Activated CD4-positive, alpha-beta T cell treated with anti-CD3 and anti-CD28 coated beads, Interleukin-2, amount 10 ng/mL, durations not matched to agents 24 days and 14 days (primary cell): ENCODE results near the gene PAQR4. TPM values are rescaled to one million over a fixed set of nuclear protein-coding genes. Genes with fewer than 3 reads are reported as not detected.
"Not testable (repeated sequence)": the region's sequence is repeated elsewhere in the genome, so short reads cannot be mapped to it uniquely, and the experiment has no call there.

Experiments used
- DNase-seq: peaks from one replicate; pipeline ENCODE4 v3.0.0; 2022
- H3K27ac Mint-ChIP-seq: one replicate; pipeline ENCODE4 v1.8.0; 2022; ENCODE audit warnings: mild to moderate bottlenecking, mixed read lengths
- H3K27me3 Mint-ChIP-seq: one replicate; pipeline ENCODE4 v1.8.0; 2022; ENCODE audit warnings: mixed read lengths
- H3K36me3 Mint-ChIP-seq: one replicate; pipeline ENCODE4 v1.8.0; 2022; ENCODE audit warnings: low read depth, mild to moderate bottlenecking, mixed read lengths
- H3K4me1 Mint-ChIP-seq: one replicate; pipeline ENCODE4 v1.8.0; 2021; ENCODE audit warnings: mixed read lengths
- H3K4me3 Mint-ChIP-seq: one replicate; pipeline ENCODE4 v1.8.0; 2022; ENCODE audit warnings: mild to moderate bottlenecking, moderate library complexity, mixed read lengths
- H3K9me3 Mint-ChIP-seq: one replicate; pipeline ENCODE4 v1.8.0; 2021; ENCODE audit warnings: mixed read lengths
- intact Hi-C: fragments of 100-400 bp; cut with micrococcal nuclease; formaldehyde crosslinking; loops from one replicate; pipeline ENCODE4 v1.15.1; 2023
- total RNA-seq: library from RNA; stranded (reverse); gene quantifications from 2 replicates; pipeline ENCODE4 v1.2.3, GENCODE V29; 2022

Gene PAQR4
- total RNA-seq = 41.0 and 43.3 TPM in 2 replicates

GRCh38 chr16:2968738-2969544, at the start of gene PAQR4:
Gene PAQR4 (plus strand): TSS chr16:2969348. CDS start chr16:2969675, 327 bp downstream.
- Mint-ChIP-seq H3K27me3 (peaks cover 18% of the 10 kb centered on the region), H3K36me3 (peaks cover 17% of the 10 kb centered on the region), H3K4me1 (peaks cover 23% of the 10 kb centered on the region), H3K27ac (peak within 1 kb of the TSS; percentile 76), H3K4me3 (peak within 1 kb of the TSS; percentile 84), H3K9me3 (no peaks in the 10 kb centered on the region)
- peak; percentile 97 for DNase-seq
- intact Hi-C loops = no loop called here

- intact Hi-C loops = loop anchor here (1.0 kb wide), 2 partner anchors 15 to 44 kb away; no protein-coding TSS in a partner anchor
- Mint-ChIP-seq H3K9me3 (no peaks in the 10 kb centered on the region), H3K27ac (peak overlapping the region; percentile 38), H3K4me1 (peaks cover 8% of the 10 kb centered on the region), H3K27me3 (no peaks in the 10 kb centered on the region), H3K36me3 (peaks cover 16% of the 10 kb centered on the region), H3K4me3 (no peak overlapping the region)
- DNase-seq = peak; percentile 91
These were observed 49.5 kb upstream of the PAQR4 start for GRCh38 chr16:2919511-2920255.

GRCh38 chr16:2923481-2923880, 45.7 kb upstream of the PAQR4 start:
- Mint-ChIP-seq H3K27me3 (no peaks in the 10 kb centered on the region), H3K27ac (no peak overlapping the region), H3K4me1 (peaks cover 22% of the 10 kb centered on the region), H3K9me3 (no peaks in the 10 kb centered on the region), H3K4me3 (no peak overlapping the region), H3K36me3 (peaks cover 10% of the 10 kb centered on the region)
- DNase-seq = no peak
- intact Hi-C loops = no loop called here

GRCh38 chr16:2924901-2925755, 44.0 kb upstream of the PAQR4 start:
- H3K9me3 Mint-ChIP-seq = no peaks in the 10 kb centered on the region
- H3K27ac Mint-ChIP-seq = no peak overlapping the region
- no peak overlapping the region for H3K4me3 Mint-ChIP-seq
- H3K27me3 Mint-ChIP-seq = no peaks in the 10 kb centered on the region
- intact Hi-C loops = no loop called here
- peaks cover 8% of the 10 kb centered on the region for H3K36me3 Mint-ChIP-seq
- H3K4me1 Mint-ChIP-seq = peaks cover 16% of the 10 kb centered on the region
- DNase-seq = no peak

GRCh38 chr16:2925951-2926649, 43.0 kb upstream of the PAQR4 start:
- Mint-ChIP-seq H3K4me3 (no peak overlapping the region), H3K27me3 (no peaks in the 10 kb centered on the region), H3K4me1 (peaks cover 16% of the 10 kb centered on the region), H3K36me3 (peaks cover 8% of the 10 kb centered on the region), H3K27ac (no peak overlapping the region), H3K9me3 (no peaks in the 10 kb centered on the region)
- DNase-seq = no peak
- intact Hi-C loops = loop anchor here (2.0 kb wide), 2 partner anchors 15 to 51 kb away; partner anchors contain the start of gene FLYWCH1

GRCh38 chr16:2926650-2926999, 42.5 kb upstream of the PAQR4 start:
- H3K4me1 Mint-ChIP-seq = peaks cover 16% of the 10 kb centered on the region
- DNase-seq = no peak
- intact Hi-C loops = loop anchor here (2.0 kb wide), 2 partner anchors 16 to 52 kb away; partner anchors contain the start of gene FLYWCH1
- H3K27ac Mint-ChIP-seq = no peak overlapping the region
- peaks cover 8% of the 10 kb centered on the region for H3K36me3 Mint-ChIP-seq
- H3K9me3 Mint-ChIP-seq = no peaks in the 10 kb centered on the region
- H3K4me3 Mint-ChIP-seq = no peak overlapping the region
- no peaks in the 10 kb centered on the region for H3K27me3 Mint-ChIP-seq

GRCh38 chr16:2927010-2927646, 42.0 kb upstream of the PAQR4 start:
- peaks cover 4% of the 10 kb centered on the region for H3K36me3 Mint-ChIP-seq
- no peaks in the 10 kb centered on the region for H3K9me3 Mint-ChIP-seq
- no peaks in the 10 kb centered on the region for H3K27me3 Mint-ChIP-seq
- H3K27ac Mint-ChIP-seq = no peak overlapping the region
- peaks cover 16% of the 10 kb centered on the region for H3K4me1 Mint-ChIP-seq
- H3K4me3 Mint-ChIP-seq = no peak overlapping the region
- peak; percentile 97 for DNase-seq
- intact Hi-C loops = loop anchor here (2.0 kb wide), 2 partner anchors 16 to 52 kb away; partner anchors contain the start of gene FLYWCH1

GRCh38 chr16:2928151-2928550, 41.0 kb upstream of the PAQR4 start:
- H3K9me3 Mint-ChIP-seq, H3K4me3 Mint-ChIP-seq, H3K36me3 Mint-ChIP-seq, DNase-seq, intact Hi-C loops, H3K27ac Mint-ChIP-seq, H3K27me3 Mint-ChIP-seq: not testable (repeated sequence)
- peaks cover 16% of the 10 kb centered on the region for H3K4me1 Mint-ChIP-seq

- Mint-ChIP-seq H3K27me3 (no peaks in the 10 kb centered on the region), H3K4me1 (peaks cover 16% of the 10 kb centered on the region), H3K4me3 (no peak overlapping the region), H3K27ac (no peak overlapping the region), H3K9me3 (no peaks in the 10 kb centered on the region), H3K36me3 (peaks cover 2% of the 10 kb centered on the region)
- intact Hi-C loops = no loop called here
- DNase-seq = no peak
These were observed 40.4 kb upstream of the PAQR4 start for GRCh38 chr16:2928796-2929195.

GRCh38 chr16:2929693-2930092, 39.5 kb upstream of the PAQR4 start:
- H3K36me3 Mint-ChIP-seq = peaks cover 10% of the 10 kb centered on the region
- no peaks in the 10 kb centered on the region for H3K27me3 Mint-ChIP-seq
- no peak overlapping the region for H3K27ac Mint-ChIP-seq
- no peaks in the 10 kb centered on the region for H3K9me3 Mint-ChIP-seq
- intact Hi-C loops = no loop called here
- H3K4me1 Mint-ChIP-seq = peaks cover 19% of the 10 kb centered on the region
- H3K4me3 Mint-ChIP-seq = no peak overlapping the region
- DNase-seq = no peak

- H3K4me1 Mint-ChIP-seq = peaks cover 20% of the 10 kb centered on the region
These were observed 38.9 kb upstream of the PAQR4 start for GRCh38 chr16:2930236-2930635.

GRCh38 chr16:2931231-2931914, 37.8 kb upstream of the PAQR4 start:
- intact Hi-C loops, H3K4me3 Mint-ChIP-seq, H3K27ac Mint-ChIP-seq, H3K9me3 Mint-ChIP-seq, DNase-seq, H3K27me3 Mint-ChIP-seq: not testable (repeated sequence)
- Mint-ChIP-seq H3K36me3 (peaks cover 14% of the 10 kb centered on the region), H3K4me1 (peaks cover 19% of the 10 kb centered on the region)

More at GRCh38 chr16:2930236-2930635, 38.9 kb upstream of the PAQR4 start:
- no peak for DNase-seq
- no peaks in the 10 kb centered on the region for H3K27me3 Mint-ChIP-seq
- H3K9me3 Mint-ChIP-seq = no peaks in the 10 kb centered on the region
- H3K27ac Mint-ChIP-seq = no peak overlapping the region
- H3K36me3 Mint-ChIP-seq = peaks cover 10% of the 10 kb centered on the region
- intact Hi-C loops = no loop called here
- no peak overlapping the region for H3K4me3 Mint-ChIP-seq
